Suprapubic skin (tissue), 4 donors: Measurements from ENCODE around the gene PTGDR2. TPM values are rescaled to one million over a fixed set of nuclear protein-coding genes. Genes with fewer than 3 reads are reported as not detected.
A peak's percentile ranks its signal among the peaks of the same experiment; 100 is the strongest.

ENCODE experiments used
- DNase-seq, 2 donors: peaks; one replicate each; pipeline ENCODE4 v3.0.0-alpha.2; 2019; ENCODE audit warnings: low spot score in 2 of 2
- H3K27ac ChIP-seq: fragments of 200-600 bp; sonication (generic); one replicate; pipeline ENCODE4 v1.5.1; 2019
- H3K27me3 ChIP-seq: fragments of 200-600 bp; sonication (generic); one replicate; pipeline ENCODE4 v1.5.1; 2019
- H3K36me3 ChIP-seq: fragments of 200-600 bp; sonication (generic); one replicate; pipeline ENCODE4 v1.5.1; 2019
- H3K4me1 ChIP-seq: fragments of 200-600 bp; sonication (generic); one replicate; pipeline ENCODE4 v1.5.1; 2019
- H3K4me3 ChIP-seq: fragments of 200-600 bp; sonication (generic); one replicate; pipeline ENCODE4 v1.5.1; 2019; ENCODE audit warnings: mild to moderate bottlenecking
- H3K9me3 ChIP-seq: fragments of 200-600 bp; sonication (generic); one replicate; pipeline ENCODE4 v1.5.1; 2019
- EP300 ChIP-seq: sonication (generic); formaldehyde crosslinking; IDR thresholded peaks from one replicate; pipeline ENCODE4 v1.6.1; 2017; ENCODE audit warnings: antibody characterized with exemption
- POLR2A ChIP-seq, 2 donors: fragments of 450-650 bp; IDR thresholded peaks; one replicate each; pipeline ENCODE4 v1.6.1; 2017; ENCODE audit warnings: antibody characterized with exemption in 2 of 2, mild to moderate bottlenecking in 2 of 2, moderate library complexity in 2 of 2
- POLR2AphosphoS5 ChIP-seq, 3 donors: sonication (generic); formaldehyde crosslinking; IDR thresholded peaks; one replicate each; pipeline ENCODE4 v1.6.1; 2017; ENCODE audit warnings: antibody characterized with exemption in 3 of 3
- WGBS: methylation state at CpG from one replicate; pipeline ENCODE4 v1.1.5; 2018; 5-methylcytosine and 5-hydroxymethylcytosine counted together
- total RNA-seq, 4 donors: library from RNA; depleted of rRNA; stranded (reverse); fragments of >200 nt; gene quantifications; one replicate each; pipeline ENCODE4 v1.1.0, GENCODE V29; 2016
- TF ChIP-seq, protein P1 (sequence below), 2 donors: fragments of 200-600 bp in 1 of 2; fragments of 450-650 bp in 1 of 2; sonication (generic) in 1 of 2; IDR thresholded peaks; one replicate each; pipeline ENCODE4 v1.5.1; 2016 to 2019; ENCODE audit warnings: antibody characterized with exemption in 2 of 2, mild to moderate bottlenecking in 1 of 2, moderate library complexity in 1 of 2

The PTGDR2 gene
- total RNA-seq, 4 donors from 2014 or later = 0.19 to 0.68 (median 0.34) TPM; not detected in 1

DNA sequence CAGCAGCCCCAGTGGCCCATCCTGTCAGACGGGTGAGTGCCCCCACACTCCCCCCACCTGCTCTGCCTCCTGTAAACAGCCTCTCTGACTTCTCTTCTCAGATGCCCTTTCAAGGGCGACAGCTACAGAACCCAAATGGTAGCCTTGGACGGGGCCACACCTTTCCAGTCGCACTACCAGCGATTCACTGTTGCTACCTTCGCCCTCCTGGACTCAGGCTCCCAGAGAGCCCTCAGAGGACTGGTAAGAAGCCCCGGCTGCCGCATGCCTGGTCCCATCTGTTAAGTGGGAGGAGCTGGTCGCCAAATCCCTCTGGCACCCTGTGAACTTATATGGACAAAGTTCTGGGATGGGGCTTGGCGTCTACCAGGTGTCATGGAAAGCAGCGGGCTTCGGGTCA lies 17.8 kb upstream of the PTGDR2 start:
- Histone ChIP-seq H3K36me3 (peaks cover 10% of the 10 kb centered on the region), H3K27ac (no peak overlapping the region), H3K4me3 (no peak overlapping the region), H3K27me3 (no peaks in the 10 kb centered on the region), H3K9me3 (no peaks in the 10 kb centered on the region), H3K4me1 (peaks cover 6% of the 10 kb centered on the region)
- DNase-seq = peak in 1 of 2 donors; percentile 70
- 82% methylated on average over 12 of the region's 12 CpGs for WGBS
- TF ChIP-seq POLR2AphosphoS5 (IDR thresholded peaks at IDR 0.05) (no peak), EP300 (no peak), POLR2A (IDR thresholded peaks at IDR 0.05) (no peak)
- TF ChIP-seq, protein P1, sequence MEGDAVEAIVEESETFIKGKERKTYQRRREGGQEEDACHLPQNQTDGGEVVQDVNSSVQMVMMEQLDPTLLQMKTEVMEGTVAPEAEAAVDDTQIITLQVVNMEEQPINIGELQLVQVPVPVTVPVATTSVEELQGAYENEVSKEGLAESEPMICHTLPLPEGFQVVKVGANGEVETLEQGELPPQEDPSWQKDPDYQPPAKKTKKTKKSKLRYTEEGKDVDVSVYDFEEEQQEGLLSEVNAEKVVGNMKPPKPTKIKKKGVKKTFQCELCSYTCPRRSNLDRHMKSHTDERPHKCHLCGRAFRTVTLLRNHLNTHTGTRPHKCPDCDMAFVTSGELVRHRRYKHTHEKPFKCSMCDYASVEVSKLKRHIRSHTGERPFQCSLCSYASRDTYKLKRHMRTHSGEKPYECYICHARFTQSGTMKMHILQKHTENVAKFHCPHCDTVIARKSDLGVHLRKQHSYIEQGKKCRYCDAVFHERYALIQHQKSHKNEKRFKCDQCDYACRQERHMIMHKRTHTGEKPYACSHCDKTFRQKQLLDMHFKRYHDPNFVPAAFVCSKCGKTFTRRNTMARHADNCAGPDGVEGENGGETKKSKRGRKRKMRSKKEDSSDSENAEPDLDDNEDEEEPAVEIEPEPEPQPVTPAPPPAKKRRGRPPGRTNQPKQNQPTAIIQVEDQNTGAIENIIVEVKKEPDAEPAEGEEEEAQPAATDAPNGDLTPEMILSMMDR (IDR thresholded peaks at IDR 0.05) = no peak

- no peaks in the 10 kb centered on the region for H3K27me3 ChIP-seq
- no peak overlapping the region for H3K4me3 ChIP-seq
- no peak for TF ChIP-seq POLR2AphosphoS5 (IDR thresholded peaks at IDR 0.05)
- no peak for TF ChIP-seq EP300
- TF ChIP-seq, protein P1 (IDR thresholded peaks at IDR 0.05) = no peak
- TF ChIP-seq POLR2A (IDR thresholded peaks at IDR 0.05) = no peak
- H3K9me3 ChIP-seq = no peaks in the 10 kb centered on the region
- peaks cover 6% of the 10 kb centered on the region for H3K4me1 ChIP-seq
- WGBS = 65% methylated on average over 15 of the region's 16 CpGs
- no peak overlapping the region for H3K27ac ChIP-seq
- peak in 1 of 2 donors; percentile 77 for DNase-seq
- H3K36me3 ChIP-seq = peaks cover 8% of the 10 kb centered on the region
Observed at GRCh38 chr11:60872961-60873524, 17.3 kb upstream of the PTGDR2 start.

DNA sequence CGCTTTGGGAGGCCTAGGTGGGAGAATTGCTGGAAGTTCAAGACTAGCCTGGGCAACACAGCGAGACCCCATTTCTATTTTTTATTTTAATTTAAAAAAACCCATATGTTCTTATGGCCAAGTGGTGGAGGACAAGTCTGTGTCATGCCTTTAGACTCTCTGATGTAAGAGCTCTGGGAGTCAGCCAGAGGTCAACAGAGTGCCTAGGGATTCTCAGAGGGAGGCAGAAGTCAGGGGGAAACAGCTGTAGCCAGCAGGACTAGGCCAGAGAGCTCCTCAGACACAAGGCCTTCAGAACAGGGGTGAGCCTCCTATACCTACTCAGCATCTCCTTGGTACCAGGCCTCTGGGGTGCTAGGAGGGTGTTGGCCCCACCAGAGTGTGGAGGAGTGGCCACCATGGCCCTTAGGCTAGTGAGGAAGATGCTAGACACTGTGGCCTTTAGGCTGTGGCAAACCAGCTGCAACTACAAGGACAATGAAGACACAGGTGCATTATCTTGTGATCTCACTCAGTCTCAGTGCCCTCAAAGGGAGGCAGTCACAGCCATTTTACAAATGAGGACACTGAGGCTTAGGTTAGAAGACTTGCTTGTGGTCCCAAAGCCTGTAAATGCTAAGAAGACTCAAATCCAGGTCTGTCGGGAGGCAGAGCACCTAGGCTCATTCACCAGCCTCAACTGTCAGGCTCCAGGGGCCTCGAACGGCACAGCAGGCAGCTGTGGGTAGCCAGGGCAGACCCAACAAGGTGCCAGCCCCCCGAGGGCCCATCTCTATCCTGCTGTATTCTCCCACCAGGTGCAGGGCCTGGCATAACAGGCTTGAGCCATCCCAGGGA lies 16.6 kb upstream of the PTGDR2 start:
- H3K27ac ChIP-seq = no peak overlapping the region
- peak in 1 of 2 donors; percentile 71 for DNase-seq
- 93% methylated on average over 5 of the region's 6 CpGs for WGBS

DNA sequence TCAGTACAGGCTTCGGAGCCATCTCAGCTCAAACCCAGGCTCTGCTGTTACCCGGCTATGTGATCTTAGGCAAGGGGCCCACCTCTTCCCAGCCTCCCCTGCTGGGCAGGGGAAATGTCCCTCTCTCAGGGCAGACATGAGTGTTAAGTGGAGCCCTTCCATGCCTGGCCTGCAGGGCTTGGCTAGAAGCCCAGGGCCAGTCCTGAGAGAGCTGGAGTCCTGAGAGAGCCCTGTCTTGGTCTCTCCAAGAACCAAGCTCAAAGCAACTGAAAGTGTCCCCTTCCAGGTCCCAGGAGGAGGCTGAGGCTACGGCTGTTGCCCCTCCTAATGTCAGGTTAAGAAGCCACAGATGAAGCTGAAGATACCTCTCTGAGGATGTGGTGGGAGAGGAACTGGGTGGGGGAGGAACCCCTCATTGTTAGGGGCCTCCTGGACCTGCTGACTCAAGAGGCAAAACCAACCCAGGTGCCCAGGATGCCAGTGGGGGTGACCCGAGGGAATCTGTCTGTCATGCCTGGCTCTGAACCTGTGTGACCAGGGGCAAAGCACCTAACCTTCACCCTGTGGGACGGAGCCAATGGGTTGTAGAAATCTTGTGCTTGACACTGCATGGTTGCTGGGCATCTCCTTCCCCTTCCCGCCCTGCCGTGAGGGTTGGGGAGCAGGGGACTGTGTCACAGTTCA lies 15.8 kb upstream of the PTGDR2 start:
- no peaks in the 10 kb centered on the region for H3K9me3 ChIP-seq
- H3K27ac ChIP-seq = no peak overlapping the region
- peak in 1 of 2 donors; percentile 44 for DNase-seq
- no peaks in the 10 kb centered on the region for H3K27me3 ChIP-seq
- TF ChIP-seq POLR2AphosphoS5 (IDR thresholded peaks at IDR 0.05) = no peak
- TF ChIP-seq, protein P1 (IDR thresholded peaks at IDR 0.05) = no peak
- H3K36me3 ChIP-seq = peaks cover 3% of the 10 kb centered on the region
- no peak overlapping the region for H3K4me3 ChIP-seq
- peaks cover 6% of the 10 kb centered on the region for H3K4me1 ChIP-seq
- WGBS = 81% methylated on average over 7 of the region's 7 CpGs

More for the DNA sequence above, 16.6 kb upstream of the PTGDR2 start:
- no peak for TF ChIP-seq POLR2AphosphoS5 (IDR thresholded peaks at IDR 0.05)
- TF ChIP-seq, protein P1 (IDR thresholded peaks at IDR 0.05) = no peak
- no peak for TF ChIP-seq POLR2A (IDR thresholded peaks at IDR 0.05)
- TF ChIP-seq EP300 = no peak
- Histone ChIP-seq H3K36me3 (peaks cover 7% of the 10 kb centered on the region), H3K9me3 (no peaks in the 10 kb centered on the region), H3K4me1 (peaks cover 6% of the 10 kb centered on the region), H3K27me3 (no peaks in the 10 kb centered on the region), H3K4me3 (no peak overlapping the region)
